ENCODE results near the gene IFNA8. TPM values are rescaled to one million over a fixed set of nuclear protein-coding genes. Genes with fewer than 3 reads are reported as not detected.

Gene IFNA8
- total RNA-seq (2021), result not detected in 2 replicates
- long read RNA-seq, result 0 reads

GRCh38 chr9:21408817-21409216, at the start of gene IFNA8:
Gene IFNA8 (plus strand): TSS chr9:21409117. CDS start chr9:21409177, 60 bp downstream.
- no peak within 1 kb of the TSS for H2BK12ac ChIP-seq (ENCODE audit: insufficient read length, low read depth, low read length)
- H3K23ac ChIP-seq (ENCODE audit: insufficient read length, low read depth, low read length), result no peak within 1 kb of the TSS
- no peak within 1 kb of the TSS for H3K27ac Mint-ChIP-seq
- no peak within 1 kb of the TSS for H2BK20ac ChIP-seq (ENCODE audit: low read depth, low read length, poor library complexity, severe bottlenecking)
- H4K8ac ChIP-seq (replicated peaks; ENCODE audit: insufficient read length, low read depth, low read length), result no peak within 1 kb of the TSS
- no peak within 1 kb of the TSS for H3K4me2 ChIP-seq (ENCODE audit: insufficient read depth, insufficient read length, low read length)
- no peaks in the 10 kb centered on the region for H3K79me2 ChIP-seq (ENCODE audit: insufficient read depth, low read length)
- no peak within 1 kb of the TSS for H3K9ac ChIP-seq (ENCODE audit: extremely low read depth, insufficient read length, low read length)
- no peaks in the 10 kb centered on the region for H3K79me1 ChIP-seq (ENCODE audit: insufficient read depth, low read depth, low read length, poor library complexity, severe bottlenecking)
- no peaks in the 10 kb centered on the region for H4K20me1 ChIP-seq (ENCODE audit: control insufficient read depth, insufficient read depth, insufficient read length)
- H3K4me1 Mint-ChIP-seq, result no peaks in the 10 kb centered on the region
- H2AFZ ChIP-seq (ENCODE audit: low read length), result no peak within 1 kb of the TSS
- H3K36me3 Mint-ChIP-seq (ENCODE audit: insufficient read depth in 1 of 3, low read depth in 3 of 3), result no peaks in the 10 kb centered on the region
- no peak within 1 kb of the TSS for H2BK5ac ChIP-seq (ENCODE audit: insufficient read length, low read length)
- H3T11ph ChIP-seq (ENCODE audit: low read length), result no peak within 1 kb of the TSS
- no peak within 1 kb of the TSS for H4K5ac ChIP-seq (ENCODE audit: insufficient read length, low read depth, low read length)
- H3K4me3 Mint-ChIP-seq, result no peak within 1 kb of the TSS
- no peak within 1 kb of the TSS for H2BK15ac ChIP-seq (ENCODE audit: low read depth, low read length)
- no peak within 1 kb of the TSS for H3K27ac ChIP-seq (ENCODE audit: insufficient read length, low read depth, low read length)
- H3K18ac ChIP-seq (ENCODE audit: insufficient read length, low read depth, low read length), result no peak within 1 kb of the TSS
- no peak within 1 kb of the TSS for H4K91ac ChIP-seq (ENCODE audit: insufficient read length, low read depth, low read length)
- no peak within 1 kb of the TSS for H2BK120ac ChIP-seq (ENCODE audit: low read depth, low read length, poor library complexity, severe bottlenecking)
- no peak within 1 kb of the TSS for H3K14ac ChIP-seq (ENCODE audit: insufficient read depth, low read length)
- WGBS (ENCODE audit: extremely low coverage, insufficient read length, low lambda C conversion rate), result no CpG with 5 or more reads among the region's 1 CpG
- no peaks in the 10 kb centered on the region for H3K27me3 ChIP-seq (ENCODE audit: insufficient read depth, low read length)
- H3K4ac ChIP-seq (ENCODE audit: low read depth, low read length), result no peak within 1 kb of the TSS
- DNase-seq, result no peak
- H3K27me3 Mint-ChIP-seq (ENCODE audit: low read depth), result peaks cover 28% of the 10 kb centered on the region
- no peak within 1 kb of the TSS for H3K56ac ChIP-seq (ENCODE audit: insufficient read length, low read depth, low read length)
- H3K9me3 ChIP-seq (ENCODE audit: control insufficient read depth, low read depth, low read length), result no peaks in the 10 kb centered on the region
- H3K23me2 ChIP-seq (ENCODE audit: insufficient read length, low read depth, low read length, poor library complexity, severe bottlenecking), result no peaks in the 10 kb centered on the region
- H2AK5ac ChIP-seq (ENCODE audit: insufficient read length, low read length), result no peak within 1 kb of the TSS
- no peaks in the 10 kb centered on the region for H3K4me1 ChIP-seq (ENCODE audit: insufficient read depth, low read length)
- no peak for TF ChIP-seq CTCF (conservative IDR thresholded peaks at IDR 0.05)
- H3K9me3 Mint-ChIP-seq, result no peaks in the 10 kb centered on the region
